Stimulated activated memory B cell treated with anti-CD40 and anti-IgM and Interleukin-4, amounts not matched to agents 10 μg/mL and 1 μg/mL and 100 μg/mL, for 72 hours (primary cell): Measurements from ENCODE around the gene LAMA3.

Experiments used
- ATAC-seq: fragments of 150-1000 bp; cut with Tn5 transposase; 2 replicates; pipeline ENCODE4 v1.10.0; 2021
- H3K27ac Mint-ChIP-seq: one replicate; pipeline ENCODE4 v1.8.0; 2022; ENCODE audit warnings: mild to moderate bottlenecking, mixed read lengths
- H3K27me3 Mint-ChIP-seq: one replicate; pipeline ENCODE4 v1.8.0; 2022; ENCODE audit warnings: mixed read lengths
- H3K36me3 Mint-ChIP-seq: one replicate; pipeline ENCODE4 v1.8.0; 2022; ENCODE audit warnings: mixed read lengths
- H3K4me1 Mint-ChIP-seq: one replicate; pipeline ENCODE4 v1.8.0; 2022; ENCODE audit warnings: mixed read lengths
- H3K4me3 Mint-ChIP-seq: one replicate; pipeline ENCODE4 v1.8.0; 2022; ENCODE audit warnings: mild to moderate bottlenecking, moderate library complexity, mixed read lengths
- H3K9me3 Mint-ChIP-seq: one replicate; pipeline ENCODE4 v1.8.0; 2022; ENCODE audit warnings: mixed read lengths

The LAMA3 gene

GRCh38 chr18:23861805-23862470, 172.7 kb downstream of the LAMA3 start:
- Mint-ChIP-seq H3K27ac (peak overlapping the region; percentile 22), H3K4me3 (no peak overlapping the region), H3K36me3 (no peaks in the 10 kb centered on the region), H3K4me1 (peaks cover 58% of the 10 kb centered on the region), H3K27me3 (no peaks in the 10 kb centered on the region), H3K9me3 (no peaks in the 10 kb centered on the region)
- ATAC-seq = no peak

- no peaks in the 10 kb centered on the region for H3K36me3 Mint-ChIP-seq
- no peaks in the 10 kb centered on the region for H3K9me3 Mint-ChIP-seq
- H3K4me1 Mint-ChIP-seq = peaks cover 57% of the 10 kb centered on the region
- no peak overlapping the region for H3K4me3 Mint-ChIP-seq
- ATAC-seq = peak; percentile 73
- H3K27ac Mint-ChIP-seq = peak overlapping the region; percentile 62
- H3K27me3 Mint-ChIP-seq = no peaks in the 10 kb centered on the region
Measured at GRCh38 chr18:23864624-23865023, 175.4 kb downstream of the LAMA3 start.

- Mint-ChIP-seq H3K36me3 (no peaks in the 10 kb centered on the region), H3K27ac (no peak overlapping the region), H3K4me1 (peaks cover 59% of the 10 kb centered on the region), H3K9me3 (no peaks in the 10 kb centered on the region), H3K27me3 (no peaks in the 10 kb centered on the region), H3K4me3 (no peak overlapping the region)
- ATAC-seq = no peak
Measured at GRCh38 chr18:23867006-23867405, 177.8 kb downstream of the LAMA3 start.

- ATAC-seq = no peak
- H3K27ac Mint-ChIP-seq = no peak overlapping the region
- H3K9me3 Mint-ChIP-seq = no peaks in the 10 kb centered on the region
- peaks cover 55% of the 10 kb centered on the region for H3K4me1 Mint-ChIP-seq
- no peaks in the 10 kb centered on the region for H3K27me3 Mint-ChIP-seq
- H3K36me3 Mint-ChIP-seq = no peaks in the 10 kb centered on the region
- no peak overlapping the region for H3K4me3 Mint-ChIP-seq
Measured at GRCh38 chr18:23868136-23868785, 179.0 kb downstream of the LAMA3 start.

GRCh38 chr18:23870676-23871380, 181.6 kb downstream of the LAMA3 start:
- no peak overlapping the region for H3K4me3 Mint-ChIP-seq
- peak overlapping the region; percentile 40 for H3K27ac Mint-ChIP-seq
- H3K36me3 Mint-ChIP-seq = no peaks in the 10 kb centered on the region
- ATAC-seq = no peak
- H3K9me3 Mint-ChIP-seq = no peaks in the 10 kb centered on the region
- no peaks in the 10 kb centered on the region for H3K27me3 Mint-ChIP-seq
- H3K4me1 Mint-ChIP-seq = peaks cover 29% of the 10 kb centered on the region

- H3K27me3 Mint-ChIP-seq = no peaks in the 10 kb centered on the region
- peaks cover 24% of the 10 kb centered on the region for H3K4me1 Mint-ChIP-seq
- no peak overlapping the region for H3K4me3 Mint-ChIP-seq
- peak overlapping the region; percentile 40 for H3K27ac Mint-ChIP-seq
- no peaks in the 10 kb centered on the region for H3K36me3 Mint-ChIP-seq
- peak; percentile 89 for ATAC-seq
- no peaks in the 10 kb centered on the region for H3K9me3 Mint-ChIP-seq
Measured at GRCh38 chr18:23871410-23871809, 182.2 kb downstream of the LAMA3 start.

GRCh38 chr18:23872701-23873550, 183.7 kb downstream of the LAMA3 start:
- Mint-ChIP-seq H3K36me3 (no peaks in the 10 kb centered on the region), H3K27ac (no peak overlapping the region), H3K27me3 (no peaks in the 10 kb centered on the region), H3K4me1 (peaks cover 24% of the 10 kb centered on the region), H3K4me3 (no peak overlapping the region), H3K9me3 (no peaks in the 10 kb centered on the region)
- ATAC-seq = no peak

- H3K36me3 Mint-ChIP-seq = no peaks in the 10 kb centered on the region
Measured at GRCh38 chr18:23875966-23876895, 187.0 kb downstream of the LAMA3 start.

GRCh38 chr18:23876921-23877320, 187.7 kb downstream of the LAMA3 start:
- Mint-ChIP-seq H3K4me3 (no peak overlapping the region), H3K9me3 (no peaks in the 10 kb centered on the region), H3K4me1 (peaks cover 10% of the 10 kb centered on the region), H3K27ac (no peak overlapping the region), H3K27me3 (peaks cover 17% of the 10 kb centered on the region), H3K36me3 (no peaks in the 10 kb centered on the region)
- no peak for ATAC-seq

More at GRCh38 chr18:23875966-23876895, 187.0 kb downstream of the LAMA3 start:
- Mint-ChIP-seq H3K27me3 (peaks cover 17% of the 10 kb centered on the region), H3K9me3 (no peaks in the 10 kb centered on the region), H3K4me3 (no peak overlapping the region), H3K4me1 (peaks cover 17% of the 10 kb centered on the region), H3K27ac (no peak overlapping the region)
- ATAC-seq = no peak

- Mint-ChIP-seq H3K27ac (no peak overlapping the region), H3K27me3 (peaks cover 17% of the 10 kb centered on the region), H3K36me3 (no peaks in the 10 kb centered on the region), H3K4me1 (peaks cover 5% of the 10 kb centered on the region), H3K9me3 (no peaks in the 10 kb centered on the region), H3K4me3 (no peak overlapping the region)
- ATAC-seq = no peak
Measured at GRCh38 chr18:23877371-23877770, 188.1 kb downstream of the LAMA3 start.

GRCh38 chr18:23878336-23878900, 189.2 kb downstream of the LAMA3 start:
- H3K4me1 Mint-ChIP-seq = no peaks in the 10 kb centered on the region
- H3K36me3 Mint-ChIP-seq = no peaks in the 10 kb centered on the region
- no peak for ATAC-seq
- no peak overlapping the region for H3K27ac Mint-ChIP-seq
- H3K9me3 Mint-ChIP-seq = no peaks in the 10 kb centered on the region
- H3K4me3 Mint-ChIP-seq = no peak overlapping the region
- H3K27me3 Mint-ChIP-seq = peaks cover 17% of the 10 kb centered on the region

- Mint-ChIP-seq H3K27ac (no peak overlapping the region), H3K4me3 (no peak overlapping the region), H3K9me3 (no peaks in the 10 kb centered on the region), H3K27me3 (peaks cover 17% of the 10 kb centered on the region), H3K36me3 (no peaks in the 10 kb centered on the region), H3K4me1 (no peaks in the 10 kb centered on the region)
- no peak for ATAC-seq
Measured at GRCh38 chr18:23879126-23879525, 189.9 kb downstream of the LAMA3 start.

GRCh38 chr18:23879544-23879943, 190.3 kb downstream of the LAMA3 start:
- H3K27me3 Mint-ChIP-seq = peaks cover 17% of the 10 kb centered on the region

GRCh38 chr18:23879966-23880565, 190.8 kb downstream of the LAMA3 start:
- Mint-ChIP-seq H3K36me3 (no peaks in the 10 kb centered on the region), H3K4me1 (peaks cover 6% of the 10 kb centered on the region), H3K27ac (no peak overlapping the region), H3K4me3 (no peak overlapping the region), H3K9me3 (no peaks in the 10 kb centered on the region), H3K27me3 (peaks cover 17% of the 10 kb centered on the region)
- ATAC-seq = no peak

More at GRCh38 chr18:23879544-23879943, 190.3 kb downstream of the LAMA3 start:
- no peak for ATAC-seq
- Mint-ChIP-seq H3K9me3 (no peaks in the 10 kb centered on the region), H3K36me3 (no peaks in the 10 kb centered on the region), H3K27ac (no peak overlapping the region), H3K4me1 (peaks cover 1% of the 10 kb centered on the region), H3K4me3 (no peak overlapping the region)
